K562 (cell line): ENCODE data around the gene NENF. TPM values are rescaled to one million over a fixed set of nuclear protein-coding genes. Genes with fewer than 3 reads are reported as not detected.

Source experiments
- ARID1B ChIP-seq: fragments of 450-650 bp; IDR thresholded peaks from 2 replicates; pipeline ENCODE4 v1.6.1; 2016; ENCODE audit warnings: antibody characterized with exemption, mild to moderate bottlenecking, inconsistent platforms
- ATF4 ChIP-seq: fragments of 450-650 bp; formaldehyde crosslinking; IDR thresholded peaks from 2 replicates; pipeline ENCODE4 v1.4.0; 2022; ENCODE audit warnings: mild to moderate bottlenecking, moderate library complexity
- CCAR2 ChIP-seq: fragments of 200-400 bp; formaldehyde crosslinking; IDR thresholded peaks from 2 replicates; pipeline ENCODE4 v1.6.1; 2017; ENCODE audit warnings: mild to moderate bottlenecking, low read depth, low read length
- CHD4 ChIP-seq: fragments of 200-600 bp; sonication (generic); IDR thresholded peaks from 3 replicates; pipeline ENCODE4 v1.6.1; 2012; ENCODE audit warnings: low read depth, mild to moderate bottlenecking, mixed read lengths, low read length, inconsistent platforms; ENCODE audit not compliant: insufficient read depth, insufficient replicate concordance, poor library complexity, severe bottlenecking
- COPS2 ChIP-seq: fragments of 450-650 bp; conservative IDR thresholded peaks from 2 replicates; pipeline ENCODE4 v1.6.1; 2016; ENCODE audit warnings: mild to moderate bottlenecking, moderate library complexity
- CTCF ChIP-seq, 3 experiments: IDR thresholded peaks in 2 of 3; conservative IDR thresholded peaks in 1 of 3; 2 replicates each; pipeline ENCODE4 v1.5.1; 2011 to 2012; ENCODE audit warnings: low read length in 3 of 3, mild to moderate bottlenecking in 3 of 3, control low read depth in 2 of 3, improper control_type of control experiment in 1 of 3, inconsistent platforms in 1 of 3, low read depth in 1 of 3, mixed read lengths in 1 of 3, moderate library complexity in 1 of 3; ENCODE audit not compliant: insufficient read depth in 2 of 3
- DACH1 ChIP-seq: fragments of 450-650 bp; IDR thresholded peaks from 2 replicates; pipeline ENCODE4 v1.6.1; 2018; ENCODE audit not compliant: partially characterized antibody
- FOXJ2 ChIP-seq: fragments of 200-800 bp; sonication (Bioruptor generic); IDR thresholded peaks from 2 replicates; pipeline ENCODE4 v1.6.1; 2016; ENCODE audit warnings: missing genetic modification characterization, missing compliant biosample characterization
- HDAC8 ChIP-seq: fragments of 450-650 bp; IDR thresholded peaks from 2 replicates; pipeline ENCODE4 v1.6.1; 2016; ENCODE audit warnings: mild to moderate bottlenecking, missing genetic modification characterization, moderate library complexity, missing compliant biosample characterization
- MAFG ChIP-seq: fragments of 450-650 bp; conservative IDR thresholded peaks from 2 replicates; pipeline ENCODE4 v1.6.1; 2016; ENCODE audit warnings: missing genetic modification characterization, missing compliant biosample characterization
- NR2C2 ChIP-seq, 2 experiments: fragments of 200-800 bp in 1 of 2; sonication (Bioruptor generic) in 1 of 2; sonication (generic) in 1 of 2; formaldehyde crosslinking in 1 of 2; IDR thresholded peaks; 2 replicates each; pipeline versions ENCODE4 v1.6.1 to v1.8.0; 2016 to 2022; ENCODE audit warnings: mild to moderate bottlenecking in 1 of 2, missing compliant biosample characterization in 1 of 2, missing genetic modification characterization in 1 of 2, missing genetic modification reagents in 1 of 2
- OTX1 ChIP-seq: fragments of 450-650 bp; formaldehyde crosslinking; IDR thresholded peaks from 2 replicates; pipeline ENCODE4 v1.4.0; 2022; ENCODE audit warnings: mild to moderate bottlenecking
- PHB ChIP-seq: fragments of 250-450 bp; sonication (Bioruptor Pico); IDR thresholded peaks from 2 replicates; pipeline ENCODE4 v1.5.0; 2021
- PKNOX1 ChIP-seq: fragments of 450-650 bp; IDR thresholded peaks from 2 replicates; pipeline ENCODE4 v1.6.1; 2016
- POLR2AphosphoS5 ChIP-seq: IDR thresholded peaks from 2 replicates; pipeline ENCODE4 v1.6.1; 2011; ENCODE audit warnings: mild to moderate bottlenecking, low read depth, low read length, moderate library complexity; ENCODE audit not compliant: control insufficient read depth, insufficient read depth
- SFPQ ChIP-seq: fragments of 200-400 bp; formaldehyde crosslinking; IDR thresholded peaks from 2 replicates; pipeline ENCODE4 v1.6.1; 2017; ENCODE audit warnings: mild to moderate bottlenecking, low read depth, low read length, moderate library complexity
- SMARCE1 ChIP-seq: fragments of 450-650 bp; IDR thresholded peaks from 2 replicates; pipeline ENCODE4 v1.7.1; 2016; ENCODE audit warnings: mild to moderate bottlenecking
- STAT5B ChIP-seq: fragments of 250-450 bp; sonication (Bioruptor Pico); IDR thresholded peaks from 2 replicates; pipeline ENCODE4 v1.8.0; 2021; ENCODE audit warnings: mild to moderate bottlenecking, inconsistent platforms
- TRIM24 ChIP-seq, 2 experiments: fragments of 450-650 bp; IDR thresholded peaks; 2 replicates each; pipeline ENCODE4 v1.6.1; 2016
- ZNF449 ChIP-seq: fragments of 250-450 bp; sonication (Bioruptor Pico); IDR thresholded peaks from 2 replicates; pipeline ENCODE4 v1.8.0; 2022; ENCODE audit warnings: moderate library complexity, mild to moderate bottlenecking, inconsistent platforms
- polyA plus RNA-seq, 8 experiments: library from polyadenylated mRNA; depleted of rRNA in 4 of 8; stranded (reverse) in 5 of 8; unstranded in 3 of 8; fragments of >200 nt; fragmentation: Nextera tagmentation in 2 of 8; fragmentation: Illumina TruSeq in 1 of 8; extraction: Ambion mirVana in 2 of 8; extraction: Trizol in 1 of 8; gene quantifications; 2 replicates each; pipeline versions ENCODE4 v1.2.1 to v1.2.3, GENCODE V29; 2011 to 2014; ENCODE audit warnings: inconsistent platforms in 1 of 8, missing spikeins in 1 of 8
- total RNA-seq, 7 experiments: library from RNA; depleted of rRNA in 6 of 7; stranded (reverse); fragments of >200 nt in 6 of 7; fragmentation: Illumina TruSeq in 2 of 7; extraction: Trizol in 2 of 7; gene quantifications; 2 replicates each; pipeline versions ENCODE4 v1.2.1 to v1.2.3, GENCODE V29; 2011 to 2021; ENCODE audit warnings: low replicate concordance in 1 of 7

NENF gene
- total and polyA plus RNA-seq, 9 of the 15 experiments (the other 6 are each of a cell fraction or from before 2014, with no cell fraction given): 6.1 to 100 (median 72.8) TPM

- TF ChIP-seq PKNOX1 (peak; percentile 9; the same call in 1 of the 2 replicates), DACH1 (peak; percentile 69), MAFG (tag) (no peak), CHD4 (no peak), STAT5B (0 out of 2 replicates have a peak, but pooled peaks have one; percentile 51), HDAC8 (peak; percentile 66; the same call in 1 of the 2 replicates), ARID1B (peak; percentile 91), PHB (CRISPR knock-in tag) (no peak), FOXJ2 (tag) (peak; percentile 70), OTX1 (CRISPR knock-in tag) (peak; percentile 66; the same call in 1 of the 2 replicates), SFPQ (no peak), TRIM24 (IDR thresholded peaks at IDR 0.05) (peak in 1 of 2 experiments; percentile 45; a peak in 2 of 4 replicates), CCAR2 (no peak), COPS2 (no peak), ZNF449 (CRISPR knock-in tag) (peak; percentile 88), POLR2AphosphoS5 (peak; percentile 64; the same call in 1 of the 2 replicates), SMARCE1 (peak; percentile 75), CTCF (IDR thresholded peaks at IDR 0.05 in 2 of 3, conservative IDR thresholded peaks at IDR 0.05 in 1 of 3; ENCODE audit: insufficient read depth in 2 of 3, low read depth in 1 of 3, low read length in 3 of 3) (no peak), ATF4 (CRISPR knock-in tag) (peak; percentile 84), NR2C2 (CRISPR knock-in tag; IDR thresholded peaks at IDR 0.05) (no peak), NR2C2 (tag; IDR thresholded peaks at IDR 0.05) (peak; percentile 88)
Measured at GRCh38 chr1:212430955-212431394, 1.7 kb upstream of the NENF start (continued).
